GM12878 (cell line): ENCODE results near the gene PEAR1. TPM values are rescaled to one million over a fixed set of nuclear protein-coding genes. Genes with fewer than 3 reads are reported as not detected.

Experiments
- ATAC-seq: fragments of 200-7000 bp; cut with Tn5 transposase; 3 replicates; pipeline ENCODE4 v1.9.1; 2020; ENCODE audit warnings: mild to moderate bottlenecking, moderate library complexity
- BruUV-seq: library from RNA; stranded (reverse); fragments of 400-500 nt; replicated peaks from 2 replicates; lab custom pipeline; 2021; lab: Mats Ljungman, UMichigan
- CTCF ChIA-PET: fragments of 300-600 bp; sonication (Branson Sonifier 250); formaldehyde crosslinking; extraction: SDS; loops from one replicate; lab custom pipeline; 2021; ENCODE audit warnings: inconsistent platforms; lab: Yijun Ruan, JAX
- POLR2A ChIA-PET: fragments of 350-600 bp; formaldehyde crosslinking; extraction: SDS; loops from one replicate; lab custom pipeline; 2021; ENCODE audit warnings: inconsistent platforms; lab: Charles Lee
- RAD21 ChIA-PET: fragments of 300-600 bp; sonication (Branson Sonifier 250); formaldehyde crosslinking; loops from one replicate; lab custom pipeline; 2023; ENCODE audit warnings: antibody characterized with exemption; ENCODE audit not compliant: unreplicated experiment; lab: Charles Lee
- SMC1A ChIA-PET: fragments of 300-600 bp; sonication (Branson Sonifier 250); formaldehyde crosslinking; loops from one replicate; lab custom pipeline; 2023; ENCODE audit not compliant: unreplicated experiment, uncharacterized antibody; lab: Charles Lee
- DNase-seq: peaks from one replicate; pipeline ENCODE4 v3.0.0-alpha.2; 2011; ENCODE audit warnings: low read depth, low spot score
- FAIRE-seq: peaks from 3 replicates; lab custom pipeline; 2011; peaks lifted over from hg19 to GRCh38; lab: Jason Lieb, UNC
- H2AFZ ChIP-seq: 2 replicates; pipeline ENCODE4 v1.6.0; 2011; ENCODE audit warnings: low read depth, low read length, control low read depth; ENCODE audit not compliant: control insufficient read depth
- H3K27ac ChIP-seq: 2 replicates; pipeline ENCODE4 v1.5.1; 2011; ENCODE audit warnings: control low read depth; ENCODE audit not compliant: control insufficient read depth, insufficient read depth
- H3K27me3 ChIP-seq, 2 experiments: replicated peaks in 1 of 2; 2 replicates each; pipeline versions ENCODE4 v1.6.0 to v1.6.1; 2011; ENCODE audit warnings: low read length in 1 of 2; ENCODE audit not compliant: control insufficient read depth in 2 of 2, insufficient read depth in 2 of 2
- H3K36me3 ChIP-seq, 2 experiments: 2 replicates each; pipeline ENCODE4 v1.5.1; 2011; ENCODE audit warnings: low read length in 1 of 2; ENCODE audit not compliant: control insufficient read depth in 2 of 2, insufficient read depth in 2 of 2
- H3K4me1 ChIP-seq: 2 replicates; pipeline ENCODE4 v1.6.1; 2011; ENCODE audit warnings: mild to moderate bottlenecking, low read length, moderate library complexity, mixed read lengths; ENCODE audit not compliant: control insufficient read depth, insufficient read depth
- H3K4me2 ChIP-seq: 2 replicates; pipeline ENCODE4 v1.6.0; 2011; ENCODE audit warnings: control low read depth; ENCODE audit not compliant: control insufficient read depth, insufficient read depth
- H3K4me3 ChIP-seq: fragments of 200-600 bp; sonication (generic); 2 replicates; pipeline ENCODE4 v1.5.1; 2016
- H3K79me2 ChIP-seq: 2 replicates; pipeline ENCODE4 v1.6.0; 2011; ENCODE audit warnings: low read length; ENCODE audit not compliant: control insufficient read depth, insufficient read depth
- H3K9ac ChIP-seq: 2 replicates; pipeline ENCODE4 v1.8.0; 2011; ENCODE audit warnings: low read length, control low read depth, mixed read lengths; ENCODE audit not compliant: control insufficient read depth, insufficient read depth
- H3K9me3 ChIP-seq: replicated peaks from 3 replicates; pipeline ENCODE4 v1.5.1; 2011; ENCODE audit warnings: mild to moderate bottlenecking, low read length; ENCODE audit not compliant: control insufficient read depth, insufficient read depth
- H4K20me1 ChIP-seq: 2 replicates; pipeline ENCODE4 v1.6.0; 2011; ENCODE audit not compliant: control insufficient read depth, insufficient read depth
- TCF3 ChIP-seq: IDR thresholded peaks from 2 replicates; pipeline ENCODE4 v1.6.1; 2012; ENCODE audit warnings: low read depth, mild to moderate bottlenecking, low read length, borderline replicate concordance; ENCODE audit not compliant: insufficient read depth
- YBX1 ChIP-seq: fragments of 450-650 bp; IDR thresholded peaks from 2 replicates; pipeline ENCODE4 v1.6.1; 2016; ENCODE audit warnings: antibody characterized with exemption
- WGBS: methylation state at CpG from one replicate; pipeline ENCODE4 v1.1.6; 2016; ENCODE audit warnings: low lambda C conversion rate; ENCODE audit not compliant: insufficient replicate concordance, insufficient coverage; ENCODE audit errors: missing lambda C conversion rate; 5-methylcytosine and 5-hydroxymethylcytosine counted together
- in situ Hi-C: fragments of 300-500 bp; cut with MboI; formaldehyde crosslinking; loops from 9 replicates; pipeline ENCODE4 v1.14.3; 2018; ENCODE audit warnings: mixed read lengths
- intact Hi-C: fragments of 100-400 bp; cut with micrococcal nuclease; formaldehyde crosslinking; loops from one replicate; pipeline ENCODE4 v1.14.2; 2022; ENCODE audit not compliant: unreplicated experiment
- polyA plus RNA-seq, 11 experiments: library from polyadenylated mRNA; depleted of rRNA in 4 of 11; unstranded in 6 of 11; stranded (reverse) in 5 of 11; fragments of >200 nt; fragmentation: Nextera tagmentation in 4 of 11; fragmentation: Illumina TruSeq in 1 of 11; extraction: Ambion mirVana in 4 of 11; extraction: Trizol in 1 of 11; gene quantifications; 1 replicate in 1 of 11; 2 replicates in 10 of 11; pipeline versions ENCODE4 v1.2.1 to v1.2.3, GENCODE V29; 2011 to 2016; ENCODE audit warnings: inconsistent platforms in 2 of 11, missing spikeins in 2 of 11, low read depth in 1 of 11
- total RNA-seq, 4 experiments: library from RNA; depleted of rRNA in 3 of 4; stranded (reverse); fragments of >200 nt in 3 of 4; fragmentation: Illumina TruSeq in 1 of 4; extraction: Trizol in 1 of 4; gene quantifications; 2 replicates each; pipeline versions ENCODE4 v1.2.1 to v1.2.3, GENCODE V29; 2013 to 2021
- TF ChIP-seq, protein P1 (sequence below): fragments of 450-650 bp; formaldehyde crosslinking; IDR thresholded peaks from 2 replicates; pipeline ENCODE4 v1.5.0; 2022; ENCODE audit warnings: mild to moderate bottlenecking, missing genetic modification characterization
- TF ChIP-seq, protein P2 (sequence below): IDR thresholded peaks from 2 replicates; pipeline ENCODE4 v1.6.1; 2012; ENCODE audit warnings: low read length, inconsistent platforms
- TF ChIP-seq, protein P3 (sequence below): IDR thresholded peaks from 2 replicates; pipeline ENCODE4 v1.6.1; 2011; ENCODE audit warnings: mild to moderate bottlenecking, low read depth, low read length, moderate library complexity; ENCODE audit not compliant: insufficient replicate concordance

Gene PEAR1
- total and polyA plus RNA-seq, 10 of the 15 experiments (the other 5 are each of a cell fraction or from before 2014, with no cell fraction given), result not detected

DNA sequence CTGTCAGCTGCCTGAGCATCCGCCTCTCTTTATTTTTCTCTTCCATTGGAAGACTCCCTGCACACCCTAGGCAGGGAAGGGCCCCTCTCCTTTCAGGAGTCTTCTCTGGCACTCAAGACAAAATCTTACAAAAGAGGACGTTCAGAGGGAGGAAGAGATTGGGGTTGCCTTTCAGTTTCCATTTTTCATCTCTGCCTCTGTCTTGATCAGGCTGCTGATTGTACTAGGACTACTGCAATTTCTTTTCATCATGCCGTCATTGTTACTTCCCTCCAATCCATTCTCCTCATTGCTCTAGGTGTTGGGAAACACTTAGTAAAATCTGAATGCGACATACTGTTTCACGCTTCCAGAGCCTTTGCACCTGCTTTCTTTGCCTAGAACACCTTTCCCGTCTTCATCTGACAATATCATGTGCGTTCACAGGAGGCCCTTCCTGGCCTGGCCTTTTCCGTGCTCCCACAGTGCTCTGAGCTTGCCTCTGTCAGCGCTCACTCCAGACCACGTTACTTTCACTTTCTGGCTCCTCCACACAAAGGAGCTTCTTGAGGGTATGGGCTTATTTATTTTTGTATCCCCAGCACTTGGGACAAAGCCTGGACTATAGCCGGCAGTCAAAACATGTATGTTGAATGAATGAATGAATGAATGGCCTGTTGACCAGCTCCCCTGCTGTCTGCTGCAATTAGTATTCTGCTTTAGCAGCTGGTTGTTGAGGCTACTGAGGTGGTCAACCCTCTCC is 37.9 kb downstream of the PEAR1 start:
- intact Hi-C loops (no loop called here), in situ Hi-C loops (no loop called here)
- no TSS peak for BruUV-seq
- H3K4me1 ChIP-seq, result no peaks in the 10 kb centered on the region
- ChIA-PET RAD21 (interaction anchor here (1.9 kb wide), 1 partner anchor 143 kb away, joined by 8 read pairs; no protein-coding TSS in a partner anchor), POLR2A (no interaction called here), CTCF (interaction anchor here (1.2 kb wide), 2 partner anchors 14 to 143 kb away, joined by 3 read pairs; no protein-coding TSS in a partner anchor), SMC1A (interaction anchor here (0.7 to 1.3 kb wide), 3 partner anchors 17 to 242 kb away, joined by 3 read pairs; no protein-coding TSS in a partner anchor)
- H3K4me2 ChIP-seq, result no peak overlapping the region
- H3K9me3 ChIP-seq, result no peaks in the 10 kb centered on the region
- H3K36me3 ChIP-seq, result no peaks in the 10 kb centered on the region; a peak in 1 of 4 replicates
- FAIRE-seq (no peak), ATAC-seq (no peak), DNase-seq (no peak)
- no peaks in the 10 kb centered on the region for H4K20me1 ChIP-seq
- H3K27ac ChIP-seq, result no peak overlapping the region
- no peaks in the 10 kb centered on the region for H3K79me2 ChIP-seq
- H3K4me3 ChIP-seq, result no peak overlapping the region
- no peak for TF ChIP-seq TCF3
- TF ChIP-seq YBX1, result no peak
- TF ChIP-seq, protein P1, sequence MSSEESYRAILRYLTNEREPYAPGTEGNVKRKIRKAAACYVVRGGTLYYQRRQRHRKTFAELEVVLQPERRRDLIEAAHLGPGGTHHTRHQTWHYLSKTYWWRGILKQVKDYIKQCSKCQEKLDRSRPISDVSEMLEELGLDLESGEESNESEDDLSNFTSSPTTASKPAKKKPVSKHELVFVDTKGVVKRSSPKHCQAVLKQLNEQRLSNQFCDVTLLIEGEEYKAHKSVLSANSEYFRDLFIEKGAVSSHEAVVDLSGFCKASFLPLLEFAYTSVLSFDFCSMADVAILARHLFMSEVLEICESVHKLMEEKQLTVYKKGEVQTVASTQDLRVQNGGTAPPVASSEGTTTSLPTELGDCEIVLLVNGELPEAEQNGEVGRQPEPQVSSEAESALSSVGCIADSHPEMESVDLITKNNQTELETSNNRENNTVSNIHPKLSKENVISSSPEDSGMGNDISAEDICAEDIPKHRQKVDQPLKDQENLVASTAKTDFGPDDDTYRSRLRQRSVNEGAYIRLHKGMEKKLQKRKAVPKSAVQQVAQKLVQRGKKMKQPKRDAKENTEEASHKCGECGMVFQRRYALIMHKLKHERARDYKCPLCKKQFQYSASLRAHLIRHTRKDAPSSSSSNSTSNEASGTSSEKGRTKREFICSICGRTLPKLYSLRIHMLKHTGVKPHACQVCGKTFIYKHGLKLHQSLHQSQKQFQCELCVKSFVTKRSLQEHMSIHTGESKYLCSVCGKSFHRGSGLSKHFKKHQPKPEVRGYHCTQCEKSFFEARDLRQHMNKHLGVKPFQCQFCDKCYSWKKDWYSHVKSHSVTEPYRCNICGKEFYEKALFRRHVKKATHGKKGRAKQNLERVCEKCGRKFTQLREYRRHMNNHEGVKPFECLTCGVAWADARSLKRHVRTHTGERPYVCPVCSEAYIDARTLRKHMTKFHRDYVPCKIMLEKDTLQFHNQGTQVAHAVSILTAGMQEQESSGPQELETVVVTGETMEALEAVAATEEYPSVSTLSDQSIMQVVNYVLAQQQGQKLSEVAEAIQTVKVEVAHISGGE (CRISPR knock-in tag), result no peak
- TF ChIP-seq, protein P2, sequence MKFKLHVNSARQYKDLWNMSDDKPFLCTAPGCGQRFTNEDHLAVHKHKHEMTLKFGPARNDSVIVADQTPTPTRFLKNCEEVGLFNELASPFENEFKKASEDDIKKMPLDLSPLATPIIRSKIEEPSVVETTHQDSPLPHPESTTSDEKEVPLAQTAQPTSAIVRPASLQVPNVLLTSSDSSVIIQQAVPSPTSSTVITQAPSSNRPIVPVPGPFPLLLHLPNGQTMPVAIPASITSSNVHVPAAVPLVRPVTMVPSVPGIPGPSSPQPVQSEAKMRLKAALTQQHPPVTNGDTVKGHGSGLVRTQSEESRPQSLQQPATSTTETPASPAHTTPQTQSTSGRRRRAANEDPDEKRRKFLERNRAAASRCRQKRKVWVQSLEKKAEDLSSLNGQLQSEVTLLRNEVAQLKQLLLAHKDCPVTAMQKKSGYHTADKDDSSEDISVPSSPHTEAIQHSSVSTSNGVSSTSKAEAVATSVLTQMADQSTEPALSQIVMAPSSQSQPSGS, result no peak
- TF ChIP-seq, protein P3, sequence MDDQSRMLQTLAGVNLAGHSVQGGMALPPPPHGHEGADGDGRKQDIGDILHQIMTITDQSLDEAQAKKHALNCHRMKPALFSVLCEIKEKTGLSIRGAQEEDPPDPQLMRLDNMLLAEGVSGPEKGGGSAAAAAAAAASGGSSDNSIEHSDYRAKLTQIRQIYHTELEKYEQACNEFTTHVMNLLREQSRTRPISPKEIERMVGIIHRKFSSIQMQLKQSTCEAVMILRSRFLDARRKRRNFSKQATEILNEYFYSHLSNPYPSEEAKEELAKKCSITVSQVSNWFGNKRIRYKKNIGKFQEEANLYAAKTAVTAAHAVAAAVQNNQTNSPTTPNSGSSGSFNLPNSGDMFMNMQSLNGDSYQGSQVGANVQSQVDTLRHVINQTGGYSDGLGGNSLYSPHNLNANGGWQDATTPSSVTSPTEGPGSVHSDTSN, result no peak
- no peak overlapping the region for H2AFZ ChIP-seq
- H3K27me3 ChIP-seq, result peaks cover 2 to 8% of the 10 kb centered on the region in 2 experiments
- no peak overlapping the region for H3K9ac ChIP-seq
- WGBS, result 49% methylated on average over 11 of the region's 11 CpGs
